ENCODE data around the gene LGALSL.

DNA sequence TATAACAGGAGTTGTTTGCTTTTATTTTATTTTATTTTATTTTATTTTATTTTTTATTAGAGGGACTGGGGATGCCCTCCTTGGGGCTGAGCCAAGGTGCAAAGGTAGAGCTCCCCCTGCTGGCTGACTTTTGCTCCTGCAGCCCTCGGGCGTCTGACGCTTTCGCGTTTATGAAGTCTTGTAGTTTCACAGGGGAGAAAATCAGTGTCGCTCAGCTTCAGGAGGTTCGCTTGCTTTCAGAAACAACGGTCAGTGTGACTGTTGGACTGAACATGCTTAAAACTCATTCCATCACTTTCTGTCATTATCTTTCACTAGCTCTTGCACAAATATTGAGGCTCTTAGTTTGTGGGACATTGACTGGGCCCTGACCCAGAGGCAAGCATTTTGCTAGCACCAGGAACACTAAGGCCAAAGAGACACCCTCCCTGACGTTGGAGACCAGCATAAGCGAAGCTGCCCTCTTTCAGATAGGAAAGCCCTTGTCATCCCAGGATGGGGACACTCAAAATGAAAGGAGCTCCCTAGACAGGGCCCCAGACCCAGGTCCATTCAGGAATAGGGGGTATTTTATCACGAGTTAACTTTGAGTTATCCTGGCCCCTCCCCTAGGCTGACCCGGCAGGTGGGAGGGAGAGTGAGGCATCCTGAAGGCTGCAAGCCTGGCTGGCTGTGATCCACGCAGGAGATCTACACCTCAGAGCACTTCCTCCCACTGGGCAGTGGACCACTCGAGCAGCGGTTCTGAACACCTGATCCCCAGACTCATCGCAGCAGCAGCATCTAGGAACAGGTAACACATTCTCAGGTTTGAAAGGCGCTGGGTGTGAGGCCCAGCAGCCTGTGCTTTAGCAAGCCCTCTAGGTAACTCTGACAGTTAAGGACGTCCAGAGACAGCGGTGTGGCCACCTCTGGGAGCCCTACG lies 34.4 kb downstream of the LGALSL start:
- TF ChIP-seq GATA3 (IDR thresholded peaks at IDR 0.05; ENCODE audit: borderline replicate concordance) (no peak), SREBF2 (IDR thresholded peaks at IDR 0.05) (no peak), RAD21 (conservative IDR thresholded peaks at IDR 0.05 in 1 of 2, IDR thresholded peaks at IDR 0.05 in 1 of 2) (peak; percentile 85 to 89), CBX8 (IDR thresholded peaks at IDR 0.05) (no peak), NFE2L2 (conservative IDR thresholded peaks at IDR 0.05; ENCODE audit: low read length) (no peak), SMC3 (IDR thresholded peaks at IDR 0.05) (peak; percentile 97), POLR2A (IDR thresholded peaks at IDR 0.05; ENCODE audit: low read length) (no peak), CHD2 (IDR thresholded peaks at IDR 0.05; ENCODE audit: low read length, partially characterized antibody) (no peak), RNF2 (IDR thresholded peaks at IDR 0.05; ENCODE audit: borderline replicate concordance, low read depth) (no peak), PHF8 (IDR thresholded peaks at IDR 0.05; ENCODE audit: borderline replicate concordance, low read depth) (no peak), FOSL2 (IDR thresholded peaks at IDR 0.05) (no peak), FOSL2 (CRISPR knock-in tag; IDR thresholded peaks at IDR 0.05) (no peak)
- TF ChIP-seq, protein P1, sequence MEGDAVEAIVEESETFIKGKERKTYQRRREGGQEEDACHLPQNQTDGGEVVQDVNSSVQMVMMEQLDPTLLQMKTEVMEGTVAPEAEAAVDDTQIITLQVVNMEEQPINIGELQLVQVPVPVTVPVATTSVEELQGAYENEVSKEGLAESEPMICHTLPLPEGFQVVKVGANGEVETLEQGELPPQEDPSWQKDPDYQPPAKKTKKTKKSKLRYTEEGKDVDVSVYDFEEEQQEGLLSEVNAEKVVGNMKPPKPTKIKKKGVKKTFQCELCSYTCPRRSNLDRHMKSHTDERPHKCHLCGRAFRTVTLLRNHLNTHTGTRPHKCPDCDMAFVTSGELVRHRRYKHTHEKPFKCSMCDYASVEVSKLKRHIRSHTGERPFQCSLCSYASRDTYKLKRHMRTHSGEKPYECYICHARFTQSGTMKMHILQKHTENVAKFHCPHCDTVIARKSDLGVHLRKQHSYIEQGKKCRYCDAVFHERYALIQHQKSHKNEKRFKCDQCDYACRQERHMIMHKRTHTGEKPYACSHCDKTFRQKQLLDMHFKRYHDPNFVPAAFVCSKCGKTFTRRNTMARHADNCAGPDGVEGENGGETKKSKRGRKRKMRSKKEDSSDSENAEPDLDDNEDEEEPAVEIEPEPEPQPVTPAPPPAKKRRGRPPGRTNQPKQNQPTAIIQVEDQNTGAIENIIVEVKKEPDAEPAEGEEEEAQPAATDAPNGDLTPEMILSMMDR (IDR thresholded peaks at IDR 0.05), result peak; percentile 99
- TF ChIP-seq, protein P2, sequence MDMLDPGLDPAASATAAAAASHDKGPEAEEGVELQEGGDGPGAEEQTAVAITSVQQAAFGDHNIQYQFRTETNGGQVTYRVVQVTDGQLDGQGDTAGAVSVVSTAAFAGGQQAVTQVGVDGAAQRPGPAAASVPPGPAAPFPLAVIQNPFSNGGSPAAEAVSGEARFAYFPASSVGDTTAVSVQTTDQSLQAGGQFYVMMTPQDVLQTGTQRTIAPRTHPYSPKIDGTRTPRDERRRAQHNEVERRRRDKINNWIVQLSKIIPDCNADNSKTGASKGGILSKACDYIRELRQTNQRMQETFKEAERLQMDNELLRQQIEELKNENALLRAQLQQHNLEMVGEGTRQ (IDR thresholded peaks at IDR 0.05), result no peak

Data from A549 (cell line).